NCI-H1105 (cell line): ENCODE measurements around the gene GLRA1.

ENCODE experiments used
- DNase-seq: peaks from one replicate; lab custom pipeline; 2025; lab: John Stamatoyannopoulos, UW

GLRA1 gene

GRCh38 chr5:151924564-151925301 lies at the start of gene GLRA1:
GLRA1 (minus strand) TSS chr5:151924851; CDS start chr5:151924549, 302 bp downstream.
- DNase-seq, result no peak

GRCh38 chr5:151970885-151971284 lies 46.2 kb upstream of the GLRA1 start:
- no peak for DNase-seq

GRCh38 chr5:151967865-151968264 lies 43.2 kb upstream of the GLRA1 start:
- DNase-seq, result no peak

- DNase-seq, result no peak
Observed at GRCh38 chr5:151966046-151966445, 41.4 kb upstream of the GLRA1 start.

GRCh38 chr5:151964471-151964870 lies 39.8 kb upstream of the GLRA1 start:
- DNase-seq, result no peak

- no peak for DNase-seq
Observed at GRCh38 chr5:151961557-151961956, 36.9 kb upstream of the GLRA1 start.

GRCh38 chr5:151958111-151958510 lies 33.5 kb upstream of the GLRA1 start:
- DNase-seq, result no peak

- DNase-seq, result no peak
Observed at GRCh38 chr5:151956725-151957124, 32.1 kb upstream of the GLRA1 start.

- DNase-seq, result no peak
Observed at GRCh38 chr5:151954255-151954654, 29.6 kb upstream of the GLRA1 start.

- DNase-seq, result no peak
Observed at GRCh38 chr5:151953833-151954232, 29.2 kb upstream of the GLRA1 start.

GRCh38 chr5:151952238-151952637 lies 27.6 kb upstream of the GLRA1 start:
- no peak for DNase-seq

- DNase-seq, result no peak
Observed at GRCh38 chr5:151950706-151951105, 26.1 kb upstream of the GLRA1 start.

- DNase-seq, result no peak
Observed at GRCh38 chr5:151949701-151950308, 25.2 kb upstream of the GLRA1 start.

GRCh38 chr5:151949113-151949512 lies 24.5 kb upstream of the GLRA1 start:
- no peak for DNase-seq

GRCh38 chr5:151947931-151948608 lies 23.4 kb upstream of the GLRA1 start:
- no peak for DNase-seq

GRCh38 chr5:151937851-151938250 lies 13.2 kb upstream of the GLRA1 start:
- no peak for DNase-seq

GRCh38 chr5:151935135-151935695 lies 10.6 kb upstream of the GLRA1 start:
- no peak for DNase-seq

- no peak for DNase-seq
Observed at GRCh38 chr5:151931260-151931659, 6.6 kb upstream of the GLRA1 start.

- DNase-seq, result no peak
Observed at GRCh38 chr5:151926188-151926587, 1.5 kb upstream of the GLRA1 start.

- DNase-seq, result no peak
Observed at GRCh38 chr5:151925340-151925739, 689 bp upstream of the GLRA1 start.

GRCh38 chr5:151923866-151924476 lies 680 bp downstream of the GLRA1 start:
- DNase-seq, result no peak

GRCh38 chr5:151921916-151922315 lies 2.7 kb downstream of the GLRA1 start:
- DNase-seq, result no peak
